ENCODE measurements around the gene PUSL1.

GRCh38 chr1:1353389-1354151, 45.2 kb downstream of the PUSL1 start:
- TF ChIP-seq, protein P1, sequence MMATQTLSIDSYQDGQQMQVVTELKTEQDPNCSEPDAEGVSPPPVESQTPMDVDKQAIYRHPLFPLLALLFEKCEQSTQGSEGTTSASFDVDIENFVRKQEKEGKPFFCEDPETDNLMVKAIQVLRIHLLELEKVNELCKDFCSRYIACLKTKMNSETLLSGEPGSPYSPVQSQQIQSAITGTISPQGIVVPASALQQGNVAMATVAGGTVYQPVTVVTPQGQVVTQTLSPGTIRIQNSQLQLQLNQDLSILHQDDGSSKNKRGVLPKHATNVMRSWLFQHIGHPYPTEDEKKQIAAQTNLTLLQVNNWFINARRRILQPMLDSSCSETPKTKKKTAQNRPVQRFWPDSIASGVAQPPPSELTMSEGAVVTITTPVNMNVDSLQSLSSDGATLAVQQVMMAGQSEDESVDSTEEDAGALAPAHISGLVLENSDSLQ (IDR thresholded peaks at IDR 0.05): no peak
- TF ChIP-seq HDGF (IDR thresholded peaks at IDR 0.05; ENCODE audit: borderline replicate concordance): no peak
- TF ChIP-seq CTBP1 (IDR thresholded peaks at IDR 0.05; ENCODE audit: borderline replicate concordance): no peak
- TF ChIP-seq SP1 (IDR thresholded peaks at IDR 0.05): no peak
- TF ChIP-seq SUZ12 (IDR thresholded peaks at IDR 0.05): no peak
- TF ChIP-seq ZNF384 (IDR thresholded peaks at IDR 0.05): no peak

Data from HEK293T (cell line).